Measurements from ENCODE around the gene ITLN2. TPM values are rescaled to one million over a fixed set of nuclear protein-coding genes. Genes with fewer than 3 reads are reported as not detected.

Gene ITLN2
- total and polyA plus RNA-seq, 2 of the 8 experiments (the other 6 are each of a cell fraction or from before 2014, with no cell fraction given) = 4.7 to 6.3 TPM

DNA sequence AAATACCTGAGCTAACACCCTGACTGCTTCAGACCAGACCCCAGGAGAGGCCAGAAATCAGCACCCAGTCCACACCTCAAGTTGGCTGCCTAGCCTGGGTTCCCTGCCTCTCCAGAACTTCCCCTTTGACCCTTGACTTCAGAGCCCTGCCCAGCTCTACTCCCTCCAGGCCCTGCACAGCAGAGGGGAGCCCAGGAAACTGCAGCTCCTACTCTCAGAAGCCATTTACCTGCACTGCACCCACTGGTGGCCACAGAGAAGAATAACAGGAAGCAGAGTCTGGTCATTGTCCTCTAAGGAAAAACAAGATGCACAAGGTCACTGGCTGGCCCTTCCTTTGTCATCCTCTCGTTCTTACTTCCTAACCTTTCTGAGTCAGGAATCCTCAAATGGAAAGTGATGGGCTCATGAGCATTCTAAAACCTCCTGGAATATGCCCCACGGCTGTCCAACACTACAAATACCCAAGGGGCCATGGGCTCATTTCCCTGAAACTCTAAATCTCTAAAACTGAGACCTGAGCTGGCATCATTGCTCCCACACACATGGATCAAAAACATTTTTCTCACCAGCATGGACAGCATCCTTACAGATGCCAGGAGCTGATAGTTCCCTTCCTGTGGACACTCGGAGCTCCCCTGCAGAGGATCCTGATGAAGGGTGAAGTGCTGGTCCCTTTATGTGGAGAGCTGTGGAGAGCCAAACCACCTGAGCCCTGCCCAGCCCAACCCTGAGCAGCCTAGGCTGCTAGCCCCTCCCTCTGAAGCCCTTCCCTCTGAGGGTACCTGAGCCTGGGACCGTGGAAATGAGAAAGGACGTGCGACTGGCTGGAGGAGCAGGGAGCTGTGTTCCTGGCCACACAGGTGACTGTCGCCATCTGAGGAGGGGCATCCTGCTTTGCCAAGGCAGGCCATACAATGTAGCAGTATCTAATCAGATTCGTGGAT, at the start of gene ITLN2 (continued):
- no peak for TF ChIP-seq RNF2 (IDR thresholded peaks at IDR 0.05; ENCODE audit: borderline replicate concordance, low read depth, low read length, missing control alignments, poor library complexity, severe bottlenecking)
- no peak for TF ChIP-seq CBX5 (IDR thresholded peaks at IDR 0.05; ENCODE audit: low read depth, low read length)
- no peak for TF ChIP-seq CHD7 (IDR thresholded peaks at IDR 0.05; ENCODE audit: insufficient replicate concordance, low read length)
- no peak for TF ChIP-seq SRF (IDR thresholded peaks at IDR 0.05; ENCODE audit: low read depth, low read length)
- TF ChIP-seq BCL11A (IDR thresholded peaks at IDR 0.05; ENCODE audit: low read depth in 2 of 2, low read length in 2 of 2) = no peak
- TF ChIP-seq CTCF (IDR thresholded peaks at IDR 0.05; ENCODE audit: control extremely low read depth in 1 of 3, insufficient read depth in 1 of 3, low read depth in 1 of 3, low read length in 3 of 3) = peak; percentile 50 to 94 (median 91)

Measured in H1 (cell line).